K562 (cell line): Measurements from ENCODE around the gene RGS3. TPM values are rescaled to one million over a fixed set of nuclear protein-coding genes. Genes with fewer than 3 reads are reported as not detected.

Experiments used
- ATF1 ChIP-seq, 2 experiments: fragments of 450-650 bp in 1 of 2; IDR thresholded peaks; 2 replicates each; pipeline ENCODE4 v1.6.1; 2016; ENCODE audit warnings: missing compliant biosample characterization in 1 of 2, missing genetic modification characterization in 1 of 2
- CUX1 ChIP-seq: fragments of 200-800 bp; sonication (Bioruptor generic); IDR thresholded peaks from 2 replicates; pipeline ENCODE4 v1.6.1; 2016; ENCODE audit warnings: missing genetic modification characterization, missing compliant biosample characterization
- DDX20 ChIP-seq: fragments of 450-650 bp; IDR thresholded peaks from 2 replicates; pipeline ENCODE4 v1.6.1; 2016; ENCODE audit warnings: missing genetic modification characterization, low read depth, mild to moderate bottlenecking, missing compliant biosample characterization, moderate library complexity
- ETV1 ChIP-seq: fragments of 450-650 bp; conservative IDR thresholded peaks from 2 replicates; pipeline ENCODE4 v1.6.1; 2016; ENCODE audit warnings: missing genetic modification characterization, control low read depth, low read depth, missing compliant biosample characterization
- GTF3C2 ChIP-seq: IDR thresholded peaks from 3 replicates; pipeline ENCODE4 v1.6.1; 2011; ENCODE audit warnings: borderline replicate concordance, mild to moderate bottlenecking, moderate library complexity; ENCODE audit not compliant: insufficient read length; ENCODE audit errors: extremely low read depth
- L3MBTL2 ChIP-seq: fragments of 450-650 bp; IDR thresholded peaks from 2 replicates; pipeline ENCODE4 v1.6.1; 2016; ENCODE audit warnings: mild to moderate bottlenecking, moderate library complexity
- MEF2A ChIP-seq: IDR thresholded peaks from 2 replicates; pipeline ENCODE4 v1.6.1; 2011; ENCODE audit warnings: low read depth, mild to moderate bottlenecking, low read length, moderate library complexity; ENCODE audit not compliant: control insufficient read depth
- PHB ChIP-seq: fragments of 250-450 bp; sonication (Bioruptor Pico); IDR thresholded peaks from 2 replicates; pipeline ENCODE4 v1.5.0; 2021
- PKNOX1 ChIP-seq: fragments of 450-650 bp; IDR thresholded peaks from 2 replicates; pipeline ENCODE4 v1.6.1; 2016
- POU5F1 ChIP-seq: fragments of 150-350 bp; IDR thresholded peaks from 2 replicates; pipeline ENCODE4 v1.6.1; 2014; ENCODE audit warnings: borderline replicate concordance, low read length, low read depth, mild to moderate bottlenecking; ENCODE audit not compliant: partially characterized antibody
- ZBTB1 ChIP-seq: sonication (generic); formaldehyde crosslinking; IDR thresholded peaks from 2 replicates; pipeline ENCODE4 v1.8.1; 2023; ENCODE audit warnings: missing genetic modification reagents, low read depth, mild to moderate bottlenecking, borderline replicate concordance
- ZNF592 ChIP-seq: fragments of 450-650 bp; IDR thresholded peaks from 2 replicates; pipeline ENCODE4 v1.6.1; 2017; ENCODE audit warnings: antibody characterized with exemption, mild to moderate bottlenecking
- polyA plus RNA-seq, 8 experiments: library from polyadenylated mRNA; depleted of rRNA in 4 of 8; stranded (reverse) in 5 of 8; unstranded in 3 of 8; fragments of >200 nt; fragmentation: Nextera tagmentation in 2 of 8; fragmentation: Illumina TruSeq in 1 of 8; extraction: Ambion mirVana in 2 of 8; extraction: Trizol in 1 of 8; gene quantifications; 2 replicates each; pipeline versions ENCODE4 v1.2.1 to v1.2.3, GENCODE V29; 2011 to 2014; ENCODE audit warnings: inconsistent platforms in 1 of 8, missing spikeins in 1 of 8
- total RNA-seq, 7 experiments: library from RNA; depleted of rRNA in 6 of 7; stranded (reverse); fragments of >200 nt in 6 of 7; fragmentation: Illumina TruSeq in 2 of 7; extraction: Trizol in 2 of 7; gene quantifications; 2 replicates each; pipeline versions ENCODE4 v1.2.1 to v1.2.3, GENCODE V29; 2011 to 2021; ENCODE audit warnings: low replicate concordance in 1 of 7

The RGS3 gene
- total and polyA plus RNA-seq, 9 of the 15 experiments (the other 6 are each of a cell fraction or from before 2014, with no cell fraction given): 0.08 to 2.9 (median 0.95) TPM

DNA sequence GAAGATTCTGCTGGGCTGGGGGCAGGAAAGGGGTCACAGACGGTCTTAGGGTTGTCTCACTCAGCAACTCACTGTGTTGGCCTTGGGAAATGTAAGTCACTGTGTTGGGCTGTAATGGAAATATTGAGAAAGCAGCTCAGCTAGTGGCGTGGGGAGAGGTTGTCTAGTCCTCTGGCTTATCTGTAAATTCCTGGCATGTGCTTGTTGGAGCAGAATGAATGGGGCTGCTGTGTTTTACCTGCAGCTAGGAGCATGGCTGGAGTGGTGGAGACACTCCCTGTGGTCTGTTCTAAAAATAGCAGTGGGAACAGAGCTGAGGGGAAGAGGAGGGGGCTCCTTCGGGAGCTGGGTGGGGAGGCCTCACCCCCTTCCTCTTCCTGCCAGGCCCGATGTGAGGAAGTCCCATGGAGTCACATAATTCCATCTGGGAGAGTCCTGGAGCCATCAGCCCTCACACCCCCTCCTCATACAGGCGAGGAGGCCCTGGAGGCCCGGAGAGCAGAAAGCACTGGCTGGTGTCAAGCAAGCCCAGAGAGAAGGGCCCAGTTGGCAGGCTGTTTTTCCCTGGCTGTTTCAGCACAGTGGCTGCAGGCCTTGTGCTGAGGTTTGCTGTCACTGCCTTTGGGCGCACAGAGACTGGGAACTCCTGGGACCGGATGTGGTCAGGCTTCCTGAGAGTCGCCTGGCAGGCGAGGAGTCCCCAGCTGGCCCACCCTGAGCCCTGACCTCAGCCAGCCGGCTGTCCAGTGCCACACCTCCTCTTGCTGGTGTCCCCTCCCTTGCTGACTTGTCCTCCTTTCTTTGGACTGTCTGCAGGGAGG, 84.9 kb downstream of the RGS3 start (continued):
- TF ChIP-seq PKNOX1 (no peak), ZNF592 (0 out of 2 replicates have a peak, but pooled peaks have one; percentile 38), ATF1 (CRISPR knock-in tag; IDR thresholded peaks at IDR 0.05) (no peak), ATF1 (tag; IDR thresholded peaks at IDR 0.05) (0 out of 2 replicates have a peak, but pooled peaks have one; percentile 20), L3MBTL2 (peak; percentile 60), GTF3C2 (no peak), POU5F1 (no peak), CUX1 (CRISPR knock-in tag) (peak; percentile 65; the same call in 1 of the 2 replicates), ETV1 (peak; percentile 25; the same call in 1 of the 2 replicates), PHB (CRISPR knock-in tag) (no peak), DDX20 (tag) (no peak), ZBTB1 (no peak), MEF2A (peak; percentile 61; the same call in 1 of the 2 replicates)
